ENCODE measurements around the gene MRPL23.

Gene MRPL23

GRCh38 chr11:1994121-1994520 is 47.0 kb downstream of the MRPL23 start:
- no peak for DNase-seq (ENCODE audit: low spot score)

GRCh38 chr11:1997755-1998154 is 50.6 kb downstream of the MRPL23 start, which contains the start of gene H19:
Gene H19 (minus strand): TSS chr11:1997842.
- no peak for DNase-seq (ENCODE audit: low spot score)

- no peak for DNase-seq (ENCODE audit: low spot score)
These were observed 51.2 kb downstream of the MRPL23 start for GRCh38 chr11:1998290-1998689.

GRCh38 chr11:1998861-1999260 is 51.7 kb downstream of the MRPL23 start:
- DNase-seq (ENCODE audit: low spot score): no peak

GRCh38 chr11:2002042-2002776 is 55.1 kb downstream of the MRPL23 start:
- no peak for DNase-seq (ENCODE audit: low spot score)

GRCh38 chr11:2002807-2003206 is 55.7 kb downstream of the MRPL23 start:
- no peak for DNase-seq (ENCODE audit: low spot score)

- DNase-seq (ENCODE audit: low spot score): no peak
These were observed 57.3 kb downstream of the MRPL23 start for GRCh38 chr11:2004466-2004865.

All from ecto neural progenitor cell (in vitro differentiated cells).